ENCODE data around the gene THAP2.

The THAP2 gene

DNA sequence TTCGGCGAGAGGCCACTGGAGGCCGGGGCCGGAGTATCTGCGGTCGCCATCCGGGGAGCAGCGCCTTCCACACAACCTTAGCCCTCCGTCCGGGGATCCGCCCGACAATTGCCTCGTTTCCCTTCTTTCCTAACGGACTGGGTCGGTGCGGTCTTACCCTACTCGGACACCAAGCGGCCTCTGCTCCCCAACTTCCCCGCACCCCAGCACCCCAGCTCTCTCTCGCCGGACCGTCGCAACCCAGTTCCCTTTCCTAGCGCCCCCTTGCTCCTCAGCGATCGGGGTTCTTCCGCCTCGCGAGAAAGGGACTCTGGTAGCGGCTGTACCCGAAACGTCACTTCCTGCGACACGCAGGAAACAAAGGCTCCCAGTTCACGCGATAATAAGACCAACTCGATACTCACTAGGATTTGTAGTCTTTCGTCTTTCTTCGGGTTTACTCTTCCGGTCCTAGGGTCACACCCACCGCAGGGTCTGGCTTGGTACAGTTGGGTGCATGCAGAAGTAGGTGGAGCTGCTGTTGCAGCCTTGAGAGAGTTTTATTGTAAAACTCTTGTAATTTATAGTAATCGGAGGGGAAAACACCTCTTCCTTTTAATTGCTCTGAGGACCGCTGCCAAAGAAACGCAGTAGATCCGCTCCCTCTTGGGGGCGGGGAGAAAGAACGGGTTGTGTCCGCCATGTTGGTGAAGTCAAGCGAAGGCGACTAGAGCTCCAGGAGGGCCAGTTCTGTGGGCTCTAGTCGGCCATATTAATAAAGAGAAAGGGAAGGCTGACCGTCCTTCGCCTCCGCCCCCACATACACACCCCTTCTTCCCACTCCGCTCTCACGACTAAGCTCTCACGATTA, at the start of gene THAP2, which contains the start of gene ZFC3H1:
THAP2 (plus strand) TSS at position 741 of the 850 bp plus-strand sequence. CDS start 209 bp downstream, outside the sequence.
ZFC3H1 (minus strand) TSS at position 288 of the 850 bp plus-strand sequence; CDS start at position 50, 238 bp downstream.
- no peaks in the 10 kb centered on the region for H3K9me3 ChIP-seq (ENCODE audit: control insufficient read depth in 1 of 2, low read length in 2 of 2)
- peaks cover 9 to 11% of the 10 kb centered on the region in 2 donors for H3K36me3 ChIP-seq (ENCODE audit: control insufficient read depth in 1 of 2, insufficient read depth in 2 of 2, low read length in 2 of 2)
- H3K4me1 ChIP-seq (ENCODE audit: control insufficient read depth in 1 of 2, insufficient read depth in 2 of 2, low read length in 2 of 2) = peaks cover 12 to 17% of the 10 kb centered on the region in 2 donors
- peak within 1 kb of the TSS; percentile 97 to 99 for H3K9ac ChIP-seq (ENCODE audit: low read depth in 1 of 2, low read length in 2 of 2)
- H3K27ac ChIP-seq (ENCODE audit: low read depth, low read length) = peak within 1 kb of the TSS; percentile 95
- H3K27me3 ChIP-seq (ENCODE audit: control insufficient read depth in 1 of 2, insufficient read depth in 2 of 2, low read length in 2 of 2) = no peaks in the 10 kb centered on the region
- H3K4me3 ChIP-seq (ENCODE audit: low read depth in 1 of 2, low read length in 2 of 2) = peak within 1 kb of the TSS; percentile 95 to 96

- Histone ChIP-seq H3K9me3 (ENCODE audit: control insufficient read depth in 1 of 2, low read length in 2 of 2) (no peaks in the 10 kb centered on the region), H3K27ac (ENCODE audit: low read depth, low read length) (no peak overlapping the region), H3K9ac (ENCODE audit: low read depth in 1 of 2, low read length in 2 of 2) (no peak overlapping the region), H3K4me3 (ENCODE audit: low read depth in 1 of 2, low read length in 2 of 2) (no peak overlapping the region), H3K4me1 (ENCODE audit: control insufficient read depth in 1 of 2, insufficient read depth in 2 of 2, low read length in 2 of 2) (peaks cover 0 to 9% of the 10 kb centered on the region in 2 donors), H3K36me3 (ENCODE audit: control insufficient read depth in 1 of 2, insufficient read depth in 2 of 2, low read length in 2 of 2) (peaks cover 30 to 87% of the 10 kb centered on the region in 2 donors), H3K27me3 (ENCODE audit: control insufficient read depth in 1 of 2, insufficient read depth in 2 of 2, low read length in 2 of 2) (no peaks in the 10 kb centered on the region)
These were observed 42.2 kb upstream of the THAP2 start for GRCh38 chr12:71621938-71622337.

DNA sequence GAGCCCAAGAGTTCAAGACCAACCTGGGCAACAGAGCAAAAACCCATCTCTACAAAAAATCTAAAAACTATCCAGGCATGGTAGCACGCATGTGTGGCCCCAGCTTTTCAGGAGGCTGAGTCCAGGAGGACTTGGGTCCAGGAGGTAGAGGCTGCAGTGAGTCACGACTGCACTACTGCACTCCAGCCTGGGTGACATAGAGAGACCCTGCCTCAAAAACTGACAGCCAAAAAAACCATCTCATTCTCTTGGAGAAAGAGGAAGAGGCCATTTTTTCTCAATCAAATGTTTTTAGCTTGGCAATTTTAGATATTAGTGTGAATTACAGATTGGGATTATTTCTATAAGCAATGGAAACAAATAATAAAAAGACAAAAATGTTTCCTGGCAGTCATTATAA, 38.6 kb upstream of the THAP2 start:
- no peaks in the 10 kb centered on the region for H3K9me3 ChIP-seq (ENCODE audit: control insufficient read depth in 1 of 2, low read length in 2 of 2)
- H3K36me3 ChIP-seq (ENCODE audit: control insufficient read depth in 1 of 2, insufficient read depth in 2 of 2, low read length in 2 of 2) = peaks cover 35 to 82% of the 10 kb centered on the region in 2 donors
- no peak overlapping the region for H3K27ac ChIP-seq (ENCODE audit: low read depth, low read length)
- no peaks in the 10 kb centered on the region for H3K27me3 ChIP-seq (ENCODE audit: control insufficient read depth in 1 of 2, insufficient read depth in 2 of 2, low read length in 2 of 2)
- H3K4me3 ChIP-seq (ENCODE audit: low read depth in 1 of 2, low read length in 2 of 2) = no peak overlapping the region
- peaks cover 7 to 16% of the 10 kb centered on the region in 2 donors for H3K4me1 ChIP-seq (ENCODE audit: control insufficient read depth in 1 of 2, insufficient read depth in 2 of 2, low read length in 2 of 2)
- no peak overlapping the region for H3K9ac ChIP-seq (ENCODE audit: low read depth in 1 of 2, low read length in 2 of 2)

GRCh38 chr12:71626098-71626497, 38.0 kb upstream of the THAP2 start:
- peaks cover 39 to 80% of the 10 kb centered on the region in 2 donors for H3K36me3 ChIP-seq (ENCODE audit: control insufficient read depth in 1 of 2, insufficient read depth in 2 of 2, low read length in 2 of 2)
- H3K9ac ChIP-seq (ENCODE audit: low read depth in 1 of 2, low read length in 2 of 2) = no peak overlapping the region
- no peaks in the 10 kb centered on the region for H3K9me3 ChIP-seq (ENCODE audit: control insufficient read depth in 1 of 2, low read length in 2 of 2)
- no peaks in the 10 kb centered on the region for H3K27me3 ChIP-seq (ENCODE audit: control insufficient read depth in 1 of 2, insufficient read depth in 2 of 2, low read length in 2 of 2)
- no peak overlapping the region for H3K4me3 ChIP-seq (ENCODE audit: low read depth in 1 of 2, low read length in 2 of 2)
- peaks cover 7 to 16% of the 10 kb centered on the region in 2 donors for H3K4me1 ChIP-seq (ENCODE audit: control insufficient read depth in 1 of 2, insufficient read depth in 2 of 2, low read length in 2 of 2)
- no peak overlapping the region for H3K27ac ChIP-seq (ENCODE audit: low read depth, low read length)

DNA sequence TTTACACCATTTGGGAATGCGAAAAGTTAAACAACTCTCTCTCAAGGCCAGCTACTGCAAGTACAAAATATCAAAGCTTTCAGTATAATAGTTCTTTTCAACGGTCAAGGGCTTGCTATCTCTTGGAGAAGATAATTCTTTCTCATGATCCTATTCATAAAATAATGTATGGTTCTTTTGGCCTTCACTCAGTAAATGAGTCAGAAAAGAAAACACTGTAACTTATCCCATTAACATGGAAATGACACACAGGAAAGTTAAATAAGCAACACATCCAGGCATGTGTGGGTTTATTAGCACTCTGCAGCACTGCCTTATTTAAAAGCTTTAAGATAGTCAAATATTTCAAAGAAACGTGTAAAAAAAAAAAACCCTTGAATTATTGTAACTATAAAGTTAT, 37.3 kb upstream of the THAP2 start:
- no peak overlapping the region for H3K27ac ChIP-seq (ENCODE audit: low read depth, low read length)
- H3K36me3 ChIP-seq (ENCODE audit: control insufficient read depth in 1 of 2, insufficient read depth in 2 of 2, low read length in 2 of 2) = peaks cover 42 to 77% of the 10 kb centered on the region in 2 donors
- H3K4me1 ChIP-seq (ENCODE audit: control insufficient read depth in 1 of 2, insufficient read depth in 2 of 2, low read length in 2 of 2) = peaks cover 7 to 16% of the 10 kb centered on the region in 2 donors

GRCh38 chr12:71627438-71628002, 36.6 kb upstream of the THAP2 start:
- no peak overlapping the region for H3K27ac ChIP-seq (ENCODE audit: low read depth, low read length)
- H3K9ac ChIP-seq (ENCODE audit: low read depth in 1 of 2, low read length in 2 of 2) = no peak overlapping the region
- peaks cover 7 to 16% of the 10 kb centered on the region in 2 donors for H3K4me1 ChIP-seq (ENCODE audit: control insufficient read depth in 1 of 2, insufficient read depth in 2 of 2, low read length in 2 of 2)
- H3K36me3 ChIP-seq (ENCODE audit: control insufficient read depth in 1 of 2, insufficient read depth in 2 of 2, low read length in 2 of 2) = peaks cover 38 to 77% of the 10 kb centered on the region in 2 donors
- H3K27me3 ChIP-seq (ENCODE audit: control insufficient read depth in 1 of 2, insufficient read depth in 2 of 2, low read length in 2 of 2) = no peaks in the 10 kb centered on the region
- no peak overlapping the region for H3K4me3 ChIP-seq (ENCODE audit: low read depth in 1 of 2, low read length in 2 of 2)
- no peaks in the 10 kb centered on the region for H3K9me3 ChIP-seq (ENCODE audit: control insufficient read depth in 1 of 2, low read length in 2 of 2)

More for the DNA sequence above, 37.3 kb upstream of the THAP2 start:
- H3K9me3 ChIP-seq (ENCODE audit: control insufficient read depth in 1 of 2, low read length in 2 of 2) = no peaks in the 10 kb centered on the region
- H3K27me3 ChIP-seq (ENCODE audit: control insufficient read depth in 1 of 2, insufficient read depth in 2 of 2, low read length in 2 of 2) = no peaks in the 10 kb centered on the region
- H3K9ac ChIP-seq (ENCODE audit: low read depth in 1 of 2, low read length in 2 of 2) = no peak overlapping the region
- H3K4me3 ChIP-seq (ENCODE audit: low read depth in 1 of 2, low read length in 2 of 2) = no peak overlapping the region

GRCh38 chr12:71636704-71637115, 27.4 kb upstream of the THAP2 start:
- Histone ChIP-seq H3K9ac (ENCODE audit: low read depth in 1 of 2, low read length in 2 of 2) (no peak overlapping the region), H3K4me3 (ENCODE audit: low read depth in 1 of 2, low read length in 2 of 2) (no peak overlapping the region), H3K27me3 (ENCODE audit: control insufficient read depth in 1 of 2, insufficient read depth in 2 of 2, low read length in 2 of 2) (no peaks in the 10 kb centered on the region), H3K4me1 (ENCODE audit: control insufficient read depth in 1 of 2, insufficient read depth in 2 of 2, low read length in 2 of 2) (no peaks in the 10 kb centered on the region), H3K36me3 (ENCODE audit: control insufficient read depth in 1 of 2, insufficient read depth in 2 of 2, low read length in 2 of 2) (peaks cover 33 to 80% of the 10 kb centered on the region in 2 donors), H3K9me3 (ENCODE audit: control insufficient read depth in 1 of 2, low read length in 2 of 2) (no peaks in the 10 kb centered on the region), H3K27ac (ENCODE audit: low read depth, low read length) (no peak overlapping the region)

DNA sequence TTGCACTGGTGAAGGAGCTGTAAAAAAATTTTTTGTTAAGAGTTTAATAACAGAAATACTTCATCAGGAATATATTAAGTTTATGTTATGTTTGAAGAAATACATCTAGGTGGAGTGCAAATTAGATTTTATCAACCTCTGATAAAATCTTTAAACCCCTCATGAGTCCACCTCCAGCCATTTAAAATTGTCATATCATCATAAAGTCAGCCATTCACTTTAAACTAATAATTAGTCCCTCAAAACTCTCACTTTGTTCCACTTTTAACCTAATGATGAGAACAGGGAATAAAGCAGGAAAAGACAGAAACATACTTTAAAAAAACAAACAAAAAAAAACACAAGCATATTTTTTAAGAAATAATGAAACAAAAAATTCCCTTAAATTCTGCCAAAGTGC, 25.6 kb upstream of the THAP2 start:
- Histone ChIP-seq H3K27me3 (ENCODE audit: control insufficient read depth in 1 of 2, insufficient read depth in 2 of 2, low read length in 2 of 2) (no peaks in the 10 kb centered on the region), H3K36me3 (ENCODE audit: control insufficient read depth in 1 of 2, insufficient read depth in 2 of 2, low read length in 2 of 2) (peaks cover 32 to 81% of the 10 kb centered on the region in 2 donors), H3K4me3 (ENCODE audit: low read depth in 1 of 2, low read length in 2 of 2) (no peak overlapping the region), H3K9ac (ENCODE audit: low read depth in 1 of 2, low read length in 2 of 2) (no peak overlapping the region), H3K4me1 (ENCODE audit: control insufficient read depth in 1 of 2, insufficient read depth in 2 of 2, low read length in 2 of 2) (no peaks in the 10 kb centered on the region), H3K9me3 (ENCODE audit: control insufficient read depth in 1 of 2, low read length in 2 of 2) (no peaks in the 10 kb centered on the region), H3K27ac (ENCODE audit: low read depth, low read length) (no peak overlapping the region)

- Histone ChIP-seq H3K36me3 (ENCODE audit: control insufficient read depth in 1 of 2, insufficient read depth in 2 of 2, low read length in 2 of 2) (peaks cover 29 to 81% of the 10 kb centered on the region in 2 donors), H3K27me3 (ENCODE audit: control insufficient read depth in 1 of 2, insufficient read depth in 2 of 2, low read length in 2 of 2) (no peaks in the 10 kb centered on the region)
These were observed 24.8 kb upstream of the THAP2 start for GRCh38 chr12:71639341-71639760.

DNA sequence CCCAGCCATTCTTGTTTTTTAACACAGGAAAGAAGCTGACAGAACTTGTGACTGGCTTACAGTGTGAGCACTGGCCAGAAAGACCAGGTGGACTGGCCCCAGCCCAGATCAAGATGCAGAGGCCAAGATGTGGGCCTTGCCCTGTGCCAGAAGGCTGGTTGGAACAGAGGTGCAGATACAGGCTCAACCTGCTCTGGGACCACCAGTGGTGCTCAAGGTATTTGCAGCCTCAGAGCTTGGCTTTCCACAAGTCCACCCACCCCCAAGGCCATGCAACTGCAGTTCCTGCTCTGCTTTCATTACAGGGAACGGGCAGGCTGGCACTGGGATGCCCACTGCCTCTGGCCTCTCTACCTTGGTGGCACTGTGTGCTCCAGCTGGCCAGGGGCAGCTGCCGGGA, 23.8 kb upstream of the THAP2 start:
- Histone ChIP-seq H3K4me1 (ENCODE audit: control insufficient read depth in 1 of 2, insufficient read depth in 2 of 2, low read length in 2 of 2) (no peaks in the 10 kb centered on the region), H3K9me3 (ENCODE audit: control insufficient read depth in 1 of 2, low read length in 2 of 2) (no peaks in the 10 kb centered on the region), H3K27me3 (ENCODE audit: control insufficient read depth in 1 of 2, insufficient read depth in 2 of 2, low read length in 2 of 2) (no peaks in the 10 kb centered on the region), H3K36me3 (ENCODE audit: control insufficient read depth in 1 of 2, insufficient read depth in 2 of 2, low read length in 2 of 2) (peaks cover 31 to 82% of the 10 kb centered on the region in 2 donors), H3K4me3 (ENCODE audit: low read depth in 1 of 2, low read length in 2 of 2) (no peak overlapping the region), H3K9ac (ENCODE audit: low read depth in 1 of 2, low read length in 2 of 2) (no peak overlapping the region), H3K27ac (ENCODE audit: low read depth, low read length) (no peak overlapping the region)

More at GRCh38 chr12:71639341-71639760, 24.8 kb upstream of the THAP2 start:
- Histone ChIP-seq H3K9me3 (ENCODE audit: control insufficient read depth in 1 of 2, low read length in 2 of 2) (no peaks in the 10 kb centered on the region), H3K4me1 (ENCODE audit: control insufficient read depth in 1 of 2, insufficient read depth in 2 of 2, low read length in 2 of 2) (no peaks in the 10 kb centered on the region), H3K9ac (ENCODE audit: low read depth in 1 of 2, low read length in 2 of 2) (no peak overlapping the region), H3K27ac (ENCODE audit: low read depth, low read length) (no peak overlapping the region), H3K4me3 (ENCODE audit: low read depth in 1 of 2, low read length in 2 of 2) (no peak overlapping the region)

Data from duodenal mucosa (tissue), 2 donors.